ENCODE measurements around the gene CDK5R2.

DNA sequence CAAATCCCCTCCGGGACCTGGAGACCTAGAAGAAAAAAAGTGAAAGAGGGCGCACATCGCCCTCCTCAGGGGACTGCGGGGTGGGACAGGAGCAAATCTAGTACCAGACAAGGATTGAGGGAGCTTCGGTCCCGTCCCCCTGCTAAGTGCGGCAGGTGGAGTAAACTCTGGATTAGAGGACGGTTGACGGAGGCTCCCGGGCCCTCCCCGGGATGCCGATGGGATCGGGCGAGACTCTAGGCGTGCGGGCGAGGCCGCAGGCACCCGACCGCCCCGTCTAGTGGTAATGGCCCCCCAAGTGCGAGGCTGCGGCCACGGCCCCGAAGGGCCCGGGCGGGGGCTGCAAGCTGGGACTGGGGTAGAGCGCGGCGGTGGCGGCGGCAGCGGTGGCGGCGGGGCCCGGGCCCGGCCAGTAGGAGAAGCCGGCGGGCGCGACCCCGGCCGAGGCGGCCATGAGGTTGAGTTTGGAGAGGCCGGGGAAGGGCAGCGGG lies 22.0 kb downstream of the CDK5R2 start:
- TF ChIP-seq, protein P1, sequence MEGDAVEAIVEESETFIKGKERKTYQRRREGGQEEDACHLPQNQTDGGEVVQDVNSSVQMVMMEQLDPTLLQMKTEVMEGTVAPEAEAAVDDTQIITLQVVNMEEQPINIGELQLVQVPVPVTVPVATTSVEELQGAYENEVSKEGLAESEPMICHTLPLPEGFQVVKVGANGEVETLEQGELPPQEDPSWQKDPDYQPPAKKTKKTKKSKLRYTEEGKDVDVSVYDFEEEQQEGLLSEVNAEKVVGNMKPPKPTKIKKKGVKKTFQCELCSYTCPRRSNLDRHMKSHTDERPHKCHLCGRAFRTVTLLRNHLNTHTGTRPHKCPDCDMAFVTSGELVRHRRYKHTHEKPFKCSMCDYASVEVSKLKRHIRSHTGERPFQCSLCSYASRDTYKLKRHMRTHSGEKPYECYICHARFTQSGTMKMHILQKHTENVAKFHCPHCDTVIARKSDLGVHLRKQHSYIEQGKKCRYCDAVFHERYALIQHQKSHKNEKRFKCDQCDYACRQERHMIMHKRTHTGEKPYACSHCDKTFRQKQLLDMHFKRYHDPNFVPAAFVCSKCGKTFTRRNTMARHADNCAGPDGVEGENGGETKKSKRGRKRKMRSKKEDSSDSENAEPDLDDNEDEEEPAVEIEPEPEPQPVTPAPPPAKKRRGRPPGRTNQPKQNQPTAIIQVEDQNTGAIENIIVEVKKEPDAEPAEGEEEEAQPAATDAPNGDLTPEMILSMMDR (IDR thresholded peaks at IDR 0.05), result peak; percentile 39
- TF ChIP-seq EZH2 (IDR thresholded peaks at IDR 0.05) (peak; percentile 96), EZH2phosphoT487 (IDR thresholded peaks at IDR 0.05) (peak; percentile 95)

All from neural progenitor cell (in vitro differentiated cells).